Sigmoid colon (tissue), 7 donors: ENCODE data around the gene AUTS2. TPM values are rescaled to one million over a fixed set of nuclear protein-coding genes. Genes with fewer than 3 reads are reported as not detected.

ENCODE experiments used
- DNase-seq: peaks from one replicate; pipeline ENCODE4 v3.0.0-alpha.2; 2019
- H3K27ac ChIP-seq, 4 donors: fragments of 200-600 bp; sonication (generic); one replicate each; pipeline ENCODE4 v1.5.1; 2016 to 2019; ENCODE audit warnings: mild to moderate bottlenecking in 1 of 4
- H3K27me3 ChIP-seq, 3 donors: fragments of 200-600 bp; sonication (generic); one replicate each; pipeline ENCODE4 v1.5.1; 2019; ENCODE audit warnings: mild to moderate bottlenecking in 1 of 3
- H3K36me3 ChIP-seq, 4 donors: fragments of 200-600 bp; sonication (generic); one replicate each; pipeline ENCODE4 v1.5.1; 2016 to 2019
- H3K4me1 ChIP-seq, 4 donors: fragments of 200-600 bp; sonication (generic); one replicate each; pipeline ENCODE4 v1.5.1; 2017 to 2019
- H3K4me3 ChIP-seq, 4 donors: fragments of 200-600 bp; sonication (generic); one replicate each; pipeline ENCODE4 v1.5.1; 2017 to 2019; ENCODE audit warnings: mild to moderate bottlenecking in 2 of 4, moderate library complexity in 1 of 4
- H3K9me3 ChIP-seq, 4 donors: fragments of 200-600 bp in 3 of 4; sonication (generic) in 3 of 4; one replicate each; pipeline versions ENCODE4 v1.5.1 to v1.6.1; 2013 to 2019
- EP300 ChIP-seq, 4 donors: sonication (generic); formaldehyde crosslinking; IDR thresholded peaks; one replicate each; pipeline ENCODE4 v1.6.1; 2017; ENCODE audit warnings: antibody characterized with exemption in 4 of 4
- POLR2A ChIP-seq, 2 donors: fragments of 450-650 bp; IDR thresholded peaks; one replicate each; pipeline ENCODE4 v1.6.1; 2016; ENCODE audit warnings: antibody characterized with exemption in 2 of 2, mild to moderate bottlenecking in 2 of 2, moderate library complexity in 2 of 2
- POLR2AphosphoS5 ChIP-seq, 4 donors: sonication (generic); formaldehyde crosslinking; IDR thresholded peaks; one replicate each; pipeline ENCODE4 v1.6.1; 2017; ENCODE audit warnings: antibody characterized with exemption in 4 of 4
- WGBS, 2 donors: extraction: QIAGEN DNeasy Blood & Tissue Kit; methylation state at CpG; one replicate each; pipeline ENCODE4 v1.1.7; 2013; 5-methylcytosine and 5-hydroxymethylcytosine counted together
- intact Hi-C: fragments of 100-400 bp; cut with DNase I; formaldehyde crosslinking; loops from one replicate; pipeline ENCODE4 v1.15.1; 2023
- polyA plus RNA-seq, 3 donors: library from polyadenylated mRNA; stranded (reverse); fragments of 200-250 nt; gene quantifications; one replicate each; pipeline ENCODE4 v1.2.3, GENCODE V29; 2013
- total RNA-seq, 4 donors: library from RNA; depleted of rRNA; stranded (reverse); fragments of >200 nt; gene quantifications; one replicate each; pipeline ENCODE4 v1.1.0, GENCODE V29; 2016
- TF ChIP-seq, protein P1 (sequence below), 4 experiments: fragments of 450-650 bp in 3 of 4; fragments of 200-600 bp in 1 of 4; IDR thresholded peaks; one replicate each; pipeline ENCODE4 v1.5.1; 2016 to 2019; ENCODE audit warnings: antibody characterized with exemption in 4 of 4, mild to moderate bottlenecking in 3 of 4, moderate library complexity in 2 of 4
- donor health status: healthy with polysubstance abuse.
- donor health status: Bipolar disorder and iron deficiency.
- donor health status: healthy.

Gene AUTS2
- total and polyA plus RNA-seq, 7 donors, result 3.6 to 55.7 (median 25.5) TPM

- peaks cover 0 to 24% (median 23%) of the 10 kb centered on the region in 4 donors for H3K4me1 ChIP-seq
- no peak overlapping the region for H3K27ac ChIP-seq
- WGBS, 2 donors, result 44 to 64% methylated on average over 5 of the region's 5 CpGs
- no peak for DNase-seq
- TF ChIP-seq, protein P1, sequence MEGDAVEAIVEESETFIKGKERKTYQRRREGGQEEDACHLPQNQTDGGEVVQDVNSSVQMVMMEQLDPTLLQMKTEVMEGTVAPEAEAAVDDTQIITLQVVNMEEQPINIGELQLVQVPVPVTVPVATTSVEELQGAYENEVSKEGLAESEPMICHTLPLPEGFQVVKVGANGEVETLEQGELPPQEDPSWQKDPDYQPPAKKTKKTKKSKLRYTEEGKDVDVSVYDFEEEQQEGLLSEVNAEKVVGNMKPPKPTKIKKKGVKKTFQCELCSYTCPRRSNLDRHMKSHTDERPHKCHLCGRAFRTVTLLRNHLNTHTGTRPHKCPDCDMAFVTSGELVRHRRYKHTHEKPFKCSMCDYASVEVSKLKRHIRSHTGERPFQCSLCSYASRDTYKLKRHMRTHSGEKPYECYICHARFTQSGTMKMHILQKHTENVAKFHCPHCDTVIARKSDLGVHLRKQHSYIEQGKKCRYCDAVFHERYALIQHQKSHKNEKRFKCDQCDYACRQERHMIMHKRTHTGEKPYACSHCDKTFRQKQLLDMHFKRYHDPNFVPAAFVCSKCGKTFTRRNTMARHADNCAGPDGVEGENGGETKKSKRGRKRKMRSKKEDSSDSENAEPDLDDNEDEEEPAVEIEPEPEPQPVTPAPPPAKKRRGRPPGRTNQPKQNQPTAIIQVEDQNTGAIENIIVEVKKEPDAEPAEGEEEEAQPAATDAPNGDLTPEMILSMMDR (IDR thresholded peaks at IDR 0.05), result no peak
- TF ChIP-seq POLR2AphosphoS5 (IDR thresholded peaks at IDR 0.05), result no peak
- TF ChIP-seq EP300 (IDR thresholded peaks at IDR 0.05), result no peak
- no peak for TF ChIP-seq POLR2A (IDR thresholded peaks at IDR 0.05)
- intact Hi-C loops, result no loop called here
- H3K4me3 ChIP-seq, result no peak overlapping the region
- H3K9me3 ChIP-seq, result no peaks in the 10 kb centered on the region
- H3K27me3 ChIP-seq, result no peaks in the 10 kb centered on the region
- H3K36me3 ChIP-seq, result no peaks in the 10 kb centered on the region
Measured at GRCh38 chr7:69761290-69761922, 163.1 kb downstream of the AUTS2 start.

- H3K27ac ChIP-seq, result no peak overlapping the region
- TF ChIP-seq, protein P1 (IDR thresholded peaks at IDR 0.05), result no peak
- TF ChIP-seq POLR2AphosphoS5 (IDR thresholded peaks at IDR 0.05) (no peak), POLR2A (IDR thresholded peaks at IDR 0.05) (no peak), EP300 (IDR thresholded peaks at IDR 0.05) (no peak)
- intact Hi-C loops, result no loop called here
- no peaks in the 10 kb centered on the region for H3K9me3 ChIP-seq
- no peaks in the 10 kb centered on the region for H3K36me3 ChIP-seq
- H3K4me1 ChIP-seq, result peaks cover 0 to 11% (median 8%) of the 10 kb centered on the region in 4 donors
- H3K27me3 ChIP-seq, result no peaks in the 10 kb centered on the region
- no peak overlapping the region for H3K4me3 ChIP-seq
- DNase-seq, result no peak
- 74 to 82% methylated on average over 3 of the region's 3 CpGs for WGBS, 2 donors
Measured at GRCh38 chr7:69762821-69763352, 164.6 kb downstream of the AUTS2 start.

- DNase-seq, result no peak
- Histone ChIP-seq H3K36me3 (no peaks in the 10 kb centered on the region), H3K9me3 (no peaks in the 10 kb centered on the region), H3K27me3 (no peaks in the 10 kb centered on the region), H3K27ac (no peak overlapping the region), H3K4me1 (peaks cover 0 to 5% (median 2%) of the 10 kb centered on the region in 4 donors), H3K4me3 (no peak overlapping the region)
- 89 to 90% methylated on average over 3 of the region's 3 CpGs for WGBS, 2 donors
- intact Hi-C loops, result no loop called here
- no peak for TF ChIP-seq EP300 (IDR thresholded peaks at IDR 0.05)
- no peak for TF ChIP-seq POLR2A (IDR thresholded peaks at IDR 0.05)
- TF ChIP-seq, protein P1 (IDR thresholded peaks at IDR 0.05), result no peak
- no peak for TF ChIP-seq POLR2AphosphoS5 (IDR thresholded peaks at IDR 0.05)
Measured at GRCh38 chr7:69763513-69763912, 165.2 kb downstream of the AUTS2 start.

DNA sequence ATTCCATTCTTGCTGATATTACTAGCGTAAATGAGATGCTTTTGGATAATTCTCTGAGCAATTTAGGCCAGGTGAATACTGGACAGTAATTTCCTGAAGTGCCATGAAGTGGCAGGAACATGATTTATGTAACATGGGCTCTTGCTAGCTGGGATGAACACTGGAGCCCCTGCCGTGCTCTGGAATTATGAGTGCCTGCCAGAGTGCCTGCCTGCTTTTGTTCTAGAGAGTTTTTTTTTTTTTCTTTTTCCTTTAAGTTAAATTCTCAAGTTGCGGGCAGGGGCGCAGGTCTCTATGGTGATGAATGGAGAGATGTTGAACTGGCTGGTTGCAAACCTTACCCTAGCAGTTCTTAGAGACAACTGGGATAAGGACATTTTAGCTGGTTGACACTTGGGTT lies 165.9 kb downstream of the AUTS2 start:
- Histone ChIP-seq H3K9me3 (no peaks in the 10 kb centered on the region), H3K36me3 (no peaks in the 10 kb centered on the region), H3K4me1 (peaks cover 0 to 6% (median 0%) of the 10 kb centered on the region in 4 donors), H3K4me3 (no peak overlapping the region), H3K27ac (no peak overlapping the region), H3K27me3 (no peaks in the 10 kb centered on the region)
- no peak for TF ChIP-seq POLR2A (IDR thresholded peaks at IDR 0.05)
- TF ChIP-seq, protein P1 (IDR thresholded peaks at IDR 0.05), result no peak
- no peak for TF ChIP-seq POLR2AphosphoS5 (IDR thresholded peaks at IDR 0.05)
- no peak for DNase-seq
- intact Hi-C loops, result no loop called here
- 68 to 89% methylated on average over 4 of the region's 4 CpGs for WGBS, 2 donors
